ENCODE data around the gene ALKBH3.

ALKBH3 gene

DNA sequence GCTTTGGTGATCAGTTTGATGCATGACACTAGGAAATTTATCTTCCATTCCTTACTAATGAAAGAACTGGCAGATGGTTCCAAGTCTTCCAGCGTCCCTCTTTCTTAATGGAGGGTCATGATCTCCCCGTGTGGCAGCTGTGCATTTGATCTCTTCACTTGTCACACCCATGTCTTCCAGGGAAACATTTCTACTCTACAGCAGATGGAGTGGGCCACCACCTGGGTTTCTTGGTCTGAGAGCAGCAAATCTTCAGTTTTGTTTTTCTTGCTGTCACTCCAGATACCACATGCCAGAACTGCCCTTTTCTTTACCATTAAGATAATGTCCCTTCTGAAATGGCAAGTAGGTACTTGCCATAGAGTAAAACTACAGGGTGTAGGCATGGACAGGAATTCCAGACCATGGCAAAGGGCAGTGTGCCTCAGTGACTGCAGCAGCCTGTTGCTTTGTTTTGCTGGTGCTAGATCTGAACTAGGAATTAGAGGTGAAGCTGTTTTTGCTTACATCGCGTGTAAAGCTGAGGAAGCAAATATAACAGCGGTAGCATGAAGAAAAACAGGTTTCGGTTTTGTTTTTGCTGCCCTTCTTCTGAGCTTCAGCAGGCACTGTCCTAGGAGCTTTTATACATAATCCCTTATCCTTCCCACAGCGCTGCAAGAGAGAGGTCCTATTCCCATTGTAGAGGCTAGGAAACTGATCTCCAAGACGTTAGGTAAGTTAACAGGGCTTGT, 41.1 kb downstream of the ALKBH3 start:
- no peak for DNase-seq (ENCODE audit: insufficient read length, low spot score)
- no peak for FAIRE-seq

DNA sequence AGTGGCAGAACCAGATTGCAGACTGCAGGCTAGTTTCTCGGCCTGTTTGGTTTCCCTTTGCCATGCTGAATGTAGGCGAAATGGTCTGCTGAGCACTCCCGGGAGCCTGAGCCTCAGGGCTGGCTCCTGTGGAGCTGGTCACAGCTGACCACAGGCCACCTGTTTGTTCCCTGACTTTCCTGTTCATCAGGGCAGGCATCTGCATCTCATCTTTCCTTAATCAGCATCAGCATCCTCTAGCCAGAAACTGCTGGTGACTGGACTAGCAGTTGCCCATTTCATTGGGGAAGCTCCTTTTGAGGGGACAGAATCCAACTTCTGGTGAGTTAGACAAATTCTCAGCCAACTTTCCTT, 41.6 kb downstream of the ALKBH3 start:
- DNase-seq (ENCODE audit: insufficient read length, low spot score) = no peak
- no peak for FAIRE-seq

DNA sequence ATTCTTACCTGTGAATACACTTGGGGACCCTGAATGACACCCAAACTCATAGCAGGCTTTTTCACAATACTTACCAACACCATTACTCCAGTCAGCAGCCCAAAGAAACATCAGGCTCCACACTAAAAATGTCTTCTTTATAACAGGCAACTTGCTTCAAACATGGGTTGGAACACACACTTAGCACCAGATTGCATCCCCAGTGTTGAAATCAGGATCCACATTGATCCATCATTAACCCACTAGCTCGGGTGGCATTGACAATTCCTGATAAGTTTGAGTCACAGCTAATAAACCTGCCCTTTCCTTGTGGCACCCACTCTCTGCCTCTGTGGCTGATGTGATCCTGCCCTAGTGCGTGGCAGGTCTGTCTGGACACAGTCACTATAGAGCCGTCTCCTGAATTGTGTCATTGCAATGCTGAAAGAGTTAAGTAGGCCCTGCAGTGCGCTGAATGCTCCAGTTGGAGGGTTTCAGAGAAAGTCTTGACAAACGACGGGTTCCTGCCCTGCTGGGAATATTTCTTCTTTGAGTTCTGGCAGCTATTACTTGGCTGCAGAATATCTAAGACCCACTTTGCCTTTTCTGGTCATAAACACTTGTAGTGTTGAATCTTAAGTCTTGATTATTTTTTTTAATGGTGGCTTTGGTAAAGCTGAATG, 42.2 kb downstream of the ALKBH3 start:
- FAIRE-seq (no peak), DNase-seq (ENCODE audit: insufficient read length, low spot score) (no peak)

GRCh38 chr11:43923406-43924111, 42.9 kb downstream of the ALKBH3 start:
- FAIRE-seq (no peak), DNase-seq (ENCODE audit: insufficient read length, low spot score) (no peak)

DNA sequence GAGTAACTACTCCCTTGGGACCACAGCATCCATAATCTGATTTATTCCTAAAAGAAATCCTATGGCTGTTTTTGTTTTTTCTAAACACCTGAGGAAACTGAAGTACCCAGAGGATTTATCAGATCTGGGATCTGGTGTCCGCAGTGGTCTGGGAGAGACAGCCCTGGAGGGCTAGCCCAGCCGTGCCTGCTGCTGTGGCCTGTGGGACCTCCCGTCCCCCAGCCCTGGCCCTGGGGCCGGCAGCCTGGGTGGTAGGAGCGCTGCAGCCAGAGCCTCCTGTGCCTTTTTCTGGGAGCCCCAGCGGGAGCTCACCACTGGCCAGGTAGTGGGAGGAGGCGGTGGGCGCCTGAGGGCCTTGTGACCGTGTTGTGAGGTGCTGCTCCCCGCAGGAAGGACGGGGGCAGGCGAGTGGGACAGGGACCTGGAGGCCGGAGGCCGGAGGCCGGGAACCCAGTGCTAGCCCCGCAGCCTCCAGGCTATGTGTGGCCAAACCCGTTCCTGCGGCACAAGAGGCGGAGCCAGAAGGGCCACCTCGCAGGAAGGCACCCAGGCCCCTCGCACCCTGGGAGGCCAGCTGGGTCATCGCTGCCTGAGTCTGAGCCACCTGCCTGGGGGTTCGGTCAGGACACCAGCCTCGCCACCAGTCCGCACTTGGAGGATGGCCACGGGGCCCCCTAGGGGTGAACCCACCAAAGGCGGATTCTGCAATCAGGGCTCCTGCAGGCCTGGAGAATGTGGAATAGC, 43.7 kb downstream of the ALKBH3 start:
- FAIRE-seq = no peak

DNA sequence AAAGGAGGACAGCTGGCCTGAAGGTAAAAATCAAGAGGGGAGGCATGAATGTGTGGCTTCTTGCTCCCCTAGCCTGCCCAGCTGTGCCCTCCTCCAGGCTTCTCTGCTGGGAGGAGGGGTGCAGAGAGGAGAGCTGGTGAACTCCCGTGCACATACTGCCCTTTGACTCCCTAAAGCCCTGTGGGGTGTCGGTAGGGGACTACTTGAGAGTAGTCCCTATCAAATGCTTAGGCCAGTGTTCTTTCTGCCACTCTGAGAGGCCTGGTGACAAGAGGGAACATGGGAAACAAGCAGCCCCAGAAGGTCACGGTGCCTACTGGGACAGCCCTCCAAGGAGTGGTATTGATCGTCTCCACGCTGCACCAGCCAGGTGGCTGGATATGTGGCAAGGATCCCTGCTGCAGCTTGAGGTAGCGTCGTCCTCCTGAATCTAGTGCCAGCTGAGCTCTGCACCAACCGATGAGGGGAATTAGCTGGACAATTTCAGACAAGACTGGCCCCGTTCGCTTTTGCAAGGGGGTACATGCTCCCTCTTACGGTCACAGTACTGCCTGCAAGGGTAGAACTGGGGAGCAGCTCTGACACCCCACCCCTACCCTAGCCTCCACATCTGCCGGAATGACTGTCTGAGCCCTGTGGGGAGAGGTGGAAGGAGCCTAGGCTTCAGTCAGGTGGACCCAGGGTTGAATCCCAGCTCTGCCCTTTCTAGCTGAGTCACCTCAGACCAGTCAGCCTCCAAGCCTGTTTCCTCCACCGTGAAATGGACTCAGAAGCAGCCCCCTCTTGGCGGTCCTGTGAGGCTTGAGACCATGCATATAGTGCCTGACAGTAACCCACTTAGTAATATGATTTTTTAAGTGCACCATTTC, 44.7 kb downstream of the ALKBH3 start:
- no peak for FAIRE-seq
- no peak for DNase-seq (ENCODE audit: insufficient read length, low spot score)

More for the DNA sequence above, 43.7 kb downstream of the ALKBH3 start:
- DNase-seq (ENCODE audit: insufficient read length, low spot score) = no peak

DNA sequence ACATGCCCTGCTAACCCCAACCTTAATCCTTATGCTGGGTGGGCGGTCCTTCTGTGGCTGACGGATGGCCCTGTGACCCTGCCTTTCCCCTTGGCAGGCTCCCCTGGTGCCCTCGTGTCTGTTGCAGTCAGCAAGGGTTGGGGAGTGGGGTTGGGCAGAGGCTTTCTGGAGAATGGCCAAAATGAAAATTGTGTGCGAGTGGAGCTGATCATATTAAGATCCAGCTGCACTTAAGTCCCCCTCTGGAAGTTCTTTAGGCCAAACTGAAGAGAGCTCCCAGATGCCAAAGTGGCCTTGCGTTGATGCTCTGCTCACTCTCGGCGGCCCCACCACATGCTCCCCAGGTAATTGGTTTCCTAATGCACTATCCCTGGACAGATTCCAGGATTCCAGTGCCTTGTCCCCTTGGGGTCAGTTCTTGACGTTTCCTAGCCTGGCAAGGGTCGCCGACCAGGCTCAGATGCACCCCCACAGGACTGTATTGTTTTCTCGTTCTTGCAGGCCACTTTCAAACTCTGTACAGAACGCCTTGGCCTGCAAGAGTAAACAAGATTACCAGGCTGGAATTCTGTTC, 45.4 kb downstream of the ALKBH3 start:
- no peak for FAIRE-seq
- DNase-seq (ENCODE audit: insufficient read length, low spot score) = no peak

DNA sequence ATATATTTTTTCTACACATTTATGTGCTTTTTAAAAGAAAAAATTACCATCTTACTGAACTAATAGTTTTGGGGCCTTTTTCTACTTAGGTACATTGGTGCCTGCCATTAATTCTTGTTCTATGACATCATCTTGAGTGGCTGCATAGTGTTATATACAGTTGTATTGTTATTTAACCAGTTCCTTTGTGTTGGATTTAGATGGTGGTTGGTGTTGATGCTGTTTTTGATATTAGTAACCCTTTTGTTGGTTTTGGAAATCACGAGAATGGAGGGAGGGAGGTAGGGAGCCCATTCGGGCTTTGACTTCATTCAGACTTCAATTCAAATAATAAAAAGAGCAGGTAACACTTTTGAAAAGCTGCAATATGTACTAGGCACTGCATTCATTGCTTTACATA, 46.4 kb downstream of the ALKBH3 start:
- DNase-seq (ENCODE audit: insufficient read length, low spot score) = no peak

GRCh38 chr11:43927925-43928707, 47.5 kb downstream of the ALKBH3 start:
- FAIRE-seq (no peak), DNase-seq (ENCODE audit: insufficient read length, low spot score) (no peak)

More for the DNA sequence above, 46.4 kb downstream of the ALKBH3 start:
- no peak for FAIRE-seq

DNA sequence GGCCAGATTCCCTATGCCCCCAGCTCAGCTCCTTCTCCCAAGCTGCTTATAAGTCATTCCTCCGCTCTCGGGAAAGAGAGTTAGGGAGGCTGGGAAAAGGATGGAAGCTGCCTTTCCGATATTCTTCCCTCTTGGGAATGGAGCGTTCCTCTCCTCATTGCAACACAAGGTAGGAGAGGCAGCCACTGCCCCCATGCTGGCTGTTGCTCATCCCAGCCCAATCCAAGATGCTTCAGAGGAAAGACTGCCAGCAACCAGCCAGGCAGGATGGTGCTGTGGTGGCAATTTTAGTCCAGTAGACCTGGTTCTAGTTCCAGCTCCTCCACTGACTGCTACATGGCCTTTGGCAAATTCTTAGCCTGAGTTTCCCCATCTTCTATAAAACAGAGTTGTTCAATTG, 48.1 kb downstream of the ALKBH3 start:
- DNase-seq (ENCODE audit: insufficient read length, low spot score) = no peak
- FAIRE-seq = no peak

- DNase-seq (ENCODE audit: insufficient read length, low spot score) (no peak), FAIRE-seq (no peak)
Observed at GRCh38 chr11:43930868-43931716, 50.5 kb downstream of the ALKBH3 start.

DNA sequence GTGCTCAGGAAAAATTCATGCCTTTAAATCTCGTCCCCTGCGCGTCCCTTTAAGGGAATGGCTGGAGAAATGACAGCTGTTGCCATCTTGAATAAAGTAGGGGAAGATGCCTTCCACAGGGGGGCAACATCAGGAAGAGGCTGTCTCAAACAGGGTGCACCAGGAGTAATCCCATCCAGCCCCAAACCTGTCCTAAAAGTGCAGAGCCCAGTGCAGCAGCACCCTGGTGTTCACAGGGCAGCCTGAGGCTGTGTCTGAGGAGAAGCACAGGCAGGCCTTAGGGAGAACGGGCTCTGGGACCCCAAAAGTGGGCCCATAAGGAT, 51.0 kb downstream of the ALKBH3 start:
- FAIRE-seq = no peak
- no peak for DNase-seq (ENCODE audit: insufficient read length, low spot score)

DNA sequence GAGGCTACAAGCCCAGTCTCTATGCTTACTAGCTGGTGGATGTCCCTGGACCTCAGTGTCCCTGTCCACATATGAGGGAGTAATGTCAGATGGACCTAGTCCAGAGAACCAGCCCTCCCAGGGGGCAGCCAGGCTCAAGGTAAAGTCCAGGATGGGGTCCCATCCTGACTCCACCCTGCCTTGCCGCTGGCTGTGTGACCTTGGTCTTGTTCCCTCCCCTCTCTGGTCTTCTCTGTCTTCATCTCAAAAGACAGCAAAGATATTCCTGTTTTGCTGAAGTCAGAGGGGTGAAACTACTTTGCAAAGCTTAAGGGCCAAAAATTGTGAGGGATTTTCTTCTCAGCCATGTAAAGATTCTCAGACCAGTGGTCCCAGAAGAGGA, 52.6 kb downstream of the ALKBH3 start:
- no peak for FAIRE-seq
- DNase-seq (ENCODE audit: insufficient read length, low spot score) = no peak

GRCh38 chr11:43933608-43934551, 53.2 kb downstream of the ALKBH3 start:
- DNase-seq (ENCODE audit: insufficient read length, low spot score) (no peak), FAIRE-seq (no peak)

DNA sequence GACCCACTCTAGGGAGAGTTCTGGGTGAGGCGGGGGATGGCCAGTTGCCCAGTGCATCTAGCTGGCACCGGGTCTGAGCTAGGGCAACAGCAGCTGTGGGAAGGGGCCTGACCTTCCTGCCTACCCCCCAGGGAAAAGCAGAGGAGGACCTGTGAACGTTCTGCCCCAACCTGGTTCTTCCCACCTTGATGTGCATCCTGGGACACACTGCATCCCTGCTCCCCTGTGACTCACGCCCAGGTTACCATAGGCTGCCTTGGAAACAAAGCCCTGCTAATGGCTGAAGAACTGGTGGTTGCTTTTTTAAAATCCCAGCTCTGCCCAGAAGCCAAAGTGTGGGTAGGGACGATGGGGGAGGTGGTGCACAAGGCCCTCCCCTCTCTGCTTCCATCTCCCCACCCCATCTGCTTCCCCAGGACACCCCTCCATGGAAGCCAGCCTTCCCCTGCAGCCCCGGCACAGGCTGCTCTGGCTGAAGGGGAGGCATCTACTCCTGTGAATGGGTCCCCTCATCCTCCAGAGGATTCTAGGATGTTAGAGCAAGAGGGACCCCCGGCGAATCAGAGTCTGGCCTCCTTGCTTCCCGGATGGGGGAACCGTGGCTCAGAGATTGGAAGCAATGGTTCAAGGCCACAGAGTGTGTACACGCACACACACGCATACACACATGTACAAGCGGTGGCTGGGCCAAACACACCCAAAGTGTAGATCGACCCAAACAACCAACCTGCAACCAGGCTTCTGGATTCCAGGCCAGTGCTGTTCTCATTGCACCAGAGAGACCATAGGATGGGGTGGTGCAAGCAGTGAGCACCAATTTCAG, 54.2 kb downstream of the ALKBH3 start:
- FAIRE-seq = no peak
- no peak for DNase-seq (ENCODE audit: insufficient read length, low spot score)

DNA sequence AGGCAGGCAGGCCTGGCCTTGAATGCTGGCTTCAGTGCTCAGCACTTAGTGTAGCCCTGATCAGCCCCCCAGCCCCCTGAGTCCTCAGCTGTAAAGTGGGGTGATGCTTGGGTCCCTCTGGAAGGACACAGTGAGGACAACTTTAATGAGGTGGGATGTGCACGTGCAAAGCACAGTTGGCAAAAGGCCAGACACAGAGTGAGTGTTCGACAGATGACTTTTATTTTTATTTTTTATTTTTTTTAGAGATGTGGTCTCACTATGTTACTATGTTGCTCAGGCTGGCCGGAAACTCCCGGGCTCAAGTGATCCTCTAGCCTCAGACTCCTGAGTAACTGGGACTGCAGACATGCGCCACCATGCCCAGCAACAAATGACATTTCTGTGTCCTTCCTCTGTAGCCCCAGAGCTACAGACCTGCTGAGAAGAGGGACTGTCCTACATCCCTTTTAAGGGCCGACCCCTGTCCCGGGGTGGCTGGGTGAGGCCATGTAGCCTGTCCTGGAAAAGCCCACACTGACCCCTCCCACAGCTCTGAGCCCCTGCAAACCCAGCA, 54.9 kb downstream of the ALKBH3 start:
- no peak for FAIRE-seq
- DNase-seq (ENCODE audit: insufficient read length, low spot score) = no peak
